ENCODE data around the gene HAGH.

Gene HAGH

DNA sequence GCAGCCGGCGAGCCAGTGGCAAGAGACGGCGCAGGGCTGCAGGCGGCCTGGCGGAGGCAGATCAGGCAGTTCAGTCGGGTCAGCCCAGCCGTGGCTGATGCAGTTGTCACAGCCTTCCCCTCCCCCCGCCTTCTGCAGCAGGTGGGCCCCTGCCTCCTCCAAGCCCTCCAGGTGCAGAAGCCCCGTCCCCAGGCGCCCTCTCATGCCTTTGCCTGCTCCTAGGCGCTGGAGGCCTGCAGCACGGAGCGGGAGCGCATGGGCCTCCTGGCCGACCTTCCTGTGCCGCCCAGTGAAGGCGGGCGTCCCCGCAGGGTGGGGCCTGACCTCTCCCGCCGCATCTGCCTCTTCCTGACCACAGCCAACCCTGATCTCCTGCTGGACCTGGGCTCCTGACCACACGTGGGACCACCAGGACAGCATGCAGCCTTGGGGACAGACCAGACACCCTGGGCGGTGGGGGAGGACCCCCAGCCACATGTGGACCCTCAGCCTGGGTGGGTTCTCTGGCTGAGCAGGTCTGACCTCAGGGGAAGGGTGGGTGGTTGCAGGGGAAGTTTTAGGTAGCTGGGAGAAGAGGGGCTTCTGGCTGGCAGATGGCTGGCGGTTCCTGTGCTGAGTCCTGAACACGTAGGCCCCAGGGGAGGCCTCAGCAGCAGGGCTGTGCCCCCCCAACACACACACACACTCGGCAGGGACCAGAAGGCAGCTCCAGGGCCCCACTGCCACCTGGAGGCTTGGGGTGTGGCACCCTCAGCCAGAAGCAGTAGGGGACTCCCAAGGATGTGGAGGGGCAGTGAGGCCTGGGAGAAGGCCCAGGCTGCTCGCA lies 50.6 kb downstream of the HAGH start:
- no peak overlapping the region for H3K4me3 ChIP-seq (ENCODE audit: low read depth, low read length)

DNA sequence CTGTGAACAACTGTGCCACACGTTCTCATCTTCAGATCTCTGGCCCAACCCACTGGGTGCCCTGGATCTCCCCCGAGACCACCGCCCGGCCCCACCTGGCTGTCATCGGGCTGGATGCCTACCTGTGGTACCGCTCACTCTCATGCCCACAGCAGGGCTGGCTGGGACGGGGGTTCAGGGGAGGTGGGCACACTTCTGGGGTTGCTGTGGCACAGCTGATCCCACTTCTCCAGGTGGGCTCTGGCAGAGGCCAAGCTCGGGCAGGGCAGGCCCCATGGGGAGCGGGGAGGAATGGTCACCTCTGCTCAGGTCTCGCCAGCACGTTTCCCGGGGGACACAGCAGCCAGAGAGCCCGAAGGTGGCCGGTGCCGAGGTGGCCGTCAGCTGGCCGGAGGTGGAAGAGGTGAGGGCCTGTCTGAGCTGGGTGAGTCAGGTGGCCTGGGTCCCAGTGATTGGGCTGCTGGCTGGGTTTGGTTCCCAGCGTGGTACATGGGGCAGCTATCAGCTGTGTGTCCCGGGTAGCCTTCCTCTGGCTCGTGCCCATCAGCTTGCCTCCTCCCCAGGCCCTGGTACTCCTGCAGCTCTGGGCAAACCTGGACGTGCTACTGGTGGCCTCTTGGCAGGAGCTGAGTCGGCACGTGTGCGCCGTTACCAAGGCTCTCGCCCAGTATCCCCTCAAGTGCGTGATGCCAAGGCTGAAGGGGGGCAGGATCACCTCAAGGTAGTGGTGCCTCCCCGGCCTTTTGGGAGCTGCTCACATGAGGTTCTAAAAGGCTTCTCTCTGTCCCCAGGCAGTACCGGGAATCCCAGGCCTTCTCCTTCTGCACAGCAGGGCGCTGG lies 51.4 kb downstream of the HAGH start:
- H3K4me3 ChIP-seq (ENCODE audit: low read depth, low read length): no peak overlapping the region

DNA sequence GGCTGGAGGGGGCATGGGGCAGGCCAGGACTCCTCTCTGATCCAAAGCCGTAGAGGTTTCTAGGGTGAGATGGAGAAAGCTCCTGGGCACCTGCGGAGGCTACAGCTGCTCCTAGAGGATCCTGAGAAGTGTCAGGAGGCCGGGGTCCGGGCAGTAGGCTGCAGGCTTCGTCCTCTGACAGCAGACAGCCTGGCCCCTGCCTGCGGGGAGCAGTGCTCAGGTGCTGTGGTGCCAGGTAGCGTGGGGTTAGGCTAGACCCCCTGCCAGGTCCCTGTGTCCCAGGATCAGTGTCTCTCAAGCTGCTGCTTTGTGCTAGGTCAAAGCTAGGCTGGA lies 52.2 kb downstream of the HAGH start:
- no peak overlapping the region for H3K4me3 ChIP-seq (ENCODE audit: low read depth, low read length)

DNA sequence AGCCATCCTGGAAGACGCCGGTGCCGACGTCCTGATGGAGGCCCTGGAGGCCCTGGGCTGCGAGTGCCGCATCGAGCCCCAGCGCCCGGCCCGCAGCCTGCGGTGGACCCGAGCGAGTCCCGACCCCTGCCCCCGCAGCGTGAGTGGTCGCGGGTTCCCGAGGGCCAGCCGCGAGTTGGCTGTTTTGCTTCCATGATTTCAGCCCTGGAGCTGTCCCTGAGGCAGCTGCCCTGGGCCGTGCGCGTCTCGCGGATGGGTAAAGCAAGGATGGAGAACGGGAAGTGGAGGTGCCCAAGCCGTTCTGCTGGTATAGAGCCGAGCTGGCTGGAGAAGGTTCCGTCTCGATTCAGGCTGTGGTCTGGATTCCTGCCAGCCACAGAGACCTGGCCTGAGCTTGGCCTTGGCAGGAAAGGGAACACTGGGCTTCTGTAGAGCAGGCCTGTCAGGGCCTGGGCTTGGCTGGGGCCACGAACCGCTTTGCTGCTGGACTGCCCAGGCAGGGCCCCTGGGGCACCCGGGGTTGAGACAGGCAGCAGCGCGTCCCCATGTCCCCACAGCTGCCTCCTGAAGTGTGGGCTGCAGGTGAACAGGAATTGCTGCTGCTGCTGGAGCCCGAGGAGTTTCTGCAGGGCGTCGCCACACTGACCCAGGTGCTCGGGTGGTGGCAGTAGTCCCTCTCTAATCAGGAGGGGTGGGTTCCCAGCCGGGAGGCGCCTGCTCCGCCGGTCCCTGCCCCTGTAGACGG lies 52.8 kb downstream of the HAGH start:
- H3K4me3 ChIP-seq (ENCODE audit: low read depth, low read length): peak overlapping the region; percentile 89

DNA sequence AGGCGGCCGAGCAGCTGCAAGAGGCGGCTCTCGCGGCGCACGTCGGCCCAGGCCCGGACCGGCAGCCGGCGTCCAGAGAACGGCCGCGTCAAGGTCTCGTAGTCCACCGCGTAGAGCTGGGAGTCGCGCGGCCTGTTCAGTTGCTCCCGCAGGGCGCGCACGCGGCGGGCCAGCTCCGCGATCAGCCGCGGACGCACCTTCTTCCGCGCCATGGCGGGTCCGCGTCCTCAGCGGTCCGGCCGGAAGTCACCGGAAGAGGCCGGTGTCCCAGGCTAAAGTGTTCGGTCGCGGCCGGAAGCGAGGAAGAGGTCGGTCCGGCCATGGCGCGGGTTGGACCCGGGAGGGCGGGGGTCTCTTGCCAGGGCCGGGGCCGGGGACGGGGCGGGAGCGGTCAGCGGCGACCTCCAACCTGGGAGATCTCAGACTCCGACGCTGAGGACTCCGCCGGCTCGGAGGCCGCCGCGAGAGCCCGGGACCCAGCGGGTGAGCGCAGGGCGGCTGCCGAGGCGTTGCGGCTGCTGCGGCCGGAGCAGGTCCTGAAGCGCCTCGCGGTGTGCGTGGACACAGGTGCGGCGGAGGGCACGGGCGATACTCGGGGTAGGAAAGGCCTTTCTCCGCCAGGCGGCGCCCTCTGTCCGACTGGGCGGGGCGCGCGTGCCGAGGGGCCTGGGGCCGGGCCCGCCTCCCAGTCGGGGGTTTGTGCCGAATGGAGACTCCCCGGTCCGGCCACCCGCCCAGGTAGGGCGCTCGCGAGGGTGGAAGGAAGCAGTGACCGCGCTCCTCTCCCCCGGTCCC lies 53.5 kb downstream of the HAGH start, which contains the start of gene MRPS34:
TSS of gene MRPS34 (minus strand) at position 227 of the 795 bp plus-strand sequence. CDS start at position 212, 15 bp downstream.
- H3K4me3 ChIP-seq (ENCODE audit: low read depth, low read length): peak within 1 kb of the TSS; percentile 89

DNA sequence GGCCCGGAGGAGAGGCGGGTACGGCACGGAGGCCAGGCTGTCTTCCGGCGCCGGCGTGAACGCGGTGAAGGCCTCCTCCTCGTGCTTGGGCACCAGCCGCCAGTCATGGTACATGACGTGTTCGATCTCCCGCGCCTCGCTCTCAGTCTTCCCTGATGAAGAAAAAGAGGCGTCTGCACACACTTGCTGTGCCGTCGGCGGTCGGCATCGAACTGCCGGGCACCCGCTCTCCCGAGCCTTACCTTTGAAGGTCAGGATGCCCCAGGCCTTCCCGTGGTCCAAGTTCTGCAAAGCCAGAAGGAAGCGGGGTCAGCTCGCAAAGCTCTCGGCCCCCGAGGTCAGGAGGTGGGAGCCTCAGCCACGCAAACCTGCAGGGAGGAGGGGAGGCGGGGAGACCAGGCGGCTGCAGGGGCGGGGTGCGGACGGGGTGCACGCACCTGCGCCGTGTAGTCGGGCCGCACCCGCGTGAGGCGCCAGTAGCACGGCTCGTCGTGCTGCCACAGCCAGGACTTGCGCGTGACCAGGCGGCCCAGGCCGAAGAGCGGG lies 54.2 kb downstream of the HAGH start, which contains the start of gene EME2:
TSS of gene EME2 (plus strand) at position 449 of the 546 bp plus-strand sequence. CDS start 418 bp downstream, outside the sequence.
- H3K4me3 ChIP-seq (ENCODE audit: low read depth, low read length): peak within 1 kb of the TSS; percentile 89

DNA sequence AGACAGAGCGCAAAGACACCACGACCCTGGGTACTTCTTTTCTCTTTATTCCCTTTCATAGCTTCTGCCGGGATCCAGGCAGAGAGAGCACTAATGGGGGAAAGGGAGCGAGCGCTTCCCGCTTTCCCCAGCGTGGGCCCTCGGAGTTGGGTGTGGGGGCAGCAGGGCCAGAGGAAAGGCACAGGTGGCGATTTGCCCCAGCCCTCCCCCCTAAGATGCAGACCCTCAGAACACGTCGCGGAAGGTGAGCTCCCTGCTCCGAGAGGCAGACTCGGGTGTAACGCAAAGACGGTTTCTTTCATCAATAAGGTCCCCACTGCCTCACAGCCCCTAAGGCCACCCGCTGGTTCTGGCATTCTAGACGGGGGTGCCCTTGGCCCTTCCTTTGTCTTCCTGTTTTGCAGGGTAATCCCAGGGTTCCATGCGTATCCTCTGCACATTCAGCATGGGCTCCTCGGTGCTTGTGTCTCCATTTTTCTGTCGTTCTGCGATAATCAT lies 54.7 kb downstream of the HAGH start:
- peak overlapping the region; percentile 89 for H3K4me3 ChIP-seq (ENCODE audit: low read depth, low read length)

DNA sequence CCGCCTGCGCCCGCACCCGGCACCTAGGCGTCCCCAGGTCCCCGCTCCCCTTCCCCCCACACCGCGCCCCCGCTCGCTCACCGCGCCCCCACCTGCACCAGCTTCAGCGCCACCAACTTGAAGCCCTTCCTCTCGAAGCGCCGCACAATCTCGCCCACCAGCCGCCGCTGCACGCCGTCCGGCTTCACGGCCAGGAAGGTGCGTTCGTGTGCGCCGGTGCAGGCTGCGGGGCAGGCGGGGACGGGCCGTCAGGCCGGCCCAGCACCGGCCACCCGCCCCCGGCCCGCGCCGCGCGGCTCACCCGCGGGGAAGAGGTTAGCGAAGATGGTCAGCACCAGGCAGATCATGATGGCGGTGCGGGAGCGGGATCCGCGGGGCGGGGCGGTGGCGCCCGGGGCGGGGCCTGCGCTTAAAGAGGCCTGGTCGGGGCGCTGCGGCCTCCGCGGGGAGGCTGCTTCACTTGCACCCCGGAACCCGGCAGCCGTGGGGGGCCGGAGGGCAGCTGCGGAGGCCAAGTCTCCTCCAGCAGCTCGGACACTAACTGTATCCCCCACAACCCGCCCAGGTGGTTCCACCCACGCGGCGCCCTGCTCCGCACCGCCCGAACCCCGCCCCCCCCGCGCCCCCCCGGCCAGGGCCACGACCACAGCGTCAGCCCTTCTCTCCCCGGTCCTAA lies 55.3 kb downstream of the HAGH start, which contains the start of gene NME3:
TSS of gene NME3 (minus strand) at position 356 of the 676 bp plus-strand sequence. CDS start at position 347, 9 bp downstream.
- peak within 1 kb of the TSS; percentile 89 for H3K4me3 ChIP-seq (ENCODE audit: low read depth, low read length)

DNA sequence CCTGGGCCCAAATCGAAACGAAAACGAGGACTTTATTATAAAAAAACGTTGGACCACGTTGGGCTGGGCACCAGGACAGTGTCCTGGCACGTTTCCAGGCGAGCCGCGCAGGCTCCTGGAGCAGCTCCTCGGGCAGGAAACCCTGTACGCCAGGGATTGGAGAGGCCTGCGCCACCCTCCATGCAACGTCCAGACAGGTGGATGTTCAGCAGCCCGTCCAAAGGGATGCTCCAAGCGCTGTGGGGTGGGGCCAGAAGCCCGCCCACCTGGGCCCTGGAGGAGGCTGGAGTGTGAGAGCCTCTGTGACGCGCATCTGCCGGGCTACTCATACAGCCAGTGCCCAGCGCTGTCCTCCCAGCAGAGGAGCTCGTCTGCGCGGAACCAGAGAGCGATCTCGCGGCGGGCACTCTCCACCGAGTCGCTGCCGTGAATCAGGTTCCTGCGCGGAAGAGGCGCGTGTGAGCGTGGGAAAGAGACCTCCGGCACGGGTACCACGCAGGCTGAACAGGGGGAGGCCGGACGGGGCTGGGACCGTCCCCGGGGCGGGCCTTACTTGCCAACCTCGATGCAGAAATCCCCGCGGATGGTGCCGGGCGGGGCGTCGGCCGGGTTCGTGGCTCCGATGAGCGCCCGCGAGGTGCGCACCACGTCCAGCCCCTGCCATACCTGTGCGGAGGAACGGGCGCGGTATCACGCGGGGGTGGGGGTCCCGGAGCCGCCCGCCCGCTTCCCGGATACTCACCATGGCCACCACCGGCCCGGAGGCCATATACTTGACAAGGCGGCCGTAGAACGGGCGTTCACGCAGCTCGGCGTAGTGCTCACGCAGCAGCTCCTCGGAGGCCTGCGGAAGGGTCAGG lies 56.1 kb downstream of the HAGH start:
- H3K4me3 ChIP-seq (ENCODE audit: low read depth, low read length): peak overlapping the region; percentile 70

DNA sequence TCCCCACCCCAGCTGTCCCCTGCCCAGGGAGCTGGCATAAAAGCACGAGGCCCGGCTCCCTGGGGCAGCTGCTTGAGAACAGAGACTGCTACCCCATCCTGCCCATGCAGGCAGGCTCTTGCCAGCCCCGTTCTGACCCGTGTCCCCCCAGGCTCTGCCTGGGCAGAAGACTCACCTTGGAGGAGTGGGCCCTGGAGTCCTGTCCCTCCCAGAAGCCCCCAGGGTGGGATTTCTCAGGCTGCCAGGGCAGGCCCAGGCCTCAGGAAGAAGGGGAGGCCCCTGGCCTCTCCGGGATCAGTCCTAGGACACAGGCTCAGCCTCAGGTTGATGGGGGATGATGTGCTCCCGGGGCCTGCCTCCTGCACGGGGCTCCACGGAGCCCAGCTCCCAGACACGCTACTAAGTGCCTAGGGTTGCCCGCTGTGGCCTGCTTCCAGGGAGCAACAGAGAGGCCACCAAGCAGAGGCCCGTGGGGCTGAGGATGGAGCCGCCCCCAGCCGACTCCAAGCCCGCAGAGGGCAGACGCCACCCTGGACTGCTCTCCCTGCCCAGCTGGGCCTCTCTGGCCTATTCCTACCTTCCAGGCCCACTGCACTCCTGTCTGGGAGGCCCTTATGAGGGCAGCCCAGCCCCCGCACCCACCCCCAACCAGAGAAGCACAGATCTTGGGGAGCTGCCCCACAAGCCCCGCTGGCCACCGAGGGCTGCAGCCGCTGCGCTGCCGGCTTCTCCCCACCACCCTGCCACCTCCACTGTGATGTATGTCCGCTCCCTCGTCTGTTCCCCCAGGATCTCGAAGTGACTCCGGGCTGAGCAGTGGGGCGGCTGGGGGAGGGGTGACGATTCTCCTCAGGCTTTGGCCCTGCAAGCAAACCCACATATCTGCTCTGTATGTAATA lies 57.0 kb downstream of the HAGH start:
- H3K4me3 ChIP-seq (ENCODE audit: low read depth, low read length): no peak overlapping the region

DNA sequence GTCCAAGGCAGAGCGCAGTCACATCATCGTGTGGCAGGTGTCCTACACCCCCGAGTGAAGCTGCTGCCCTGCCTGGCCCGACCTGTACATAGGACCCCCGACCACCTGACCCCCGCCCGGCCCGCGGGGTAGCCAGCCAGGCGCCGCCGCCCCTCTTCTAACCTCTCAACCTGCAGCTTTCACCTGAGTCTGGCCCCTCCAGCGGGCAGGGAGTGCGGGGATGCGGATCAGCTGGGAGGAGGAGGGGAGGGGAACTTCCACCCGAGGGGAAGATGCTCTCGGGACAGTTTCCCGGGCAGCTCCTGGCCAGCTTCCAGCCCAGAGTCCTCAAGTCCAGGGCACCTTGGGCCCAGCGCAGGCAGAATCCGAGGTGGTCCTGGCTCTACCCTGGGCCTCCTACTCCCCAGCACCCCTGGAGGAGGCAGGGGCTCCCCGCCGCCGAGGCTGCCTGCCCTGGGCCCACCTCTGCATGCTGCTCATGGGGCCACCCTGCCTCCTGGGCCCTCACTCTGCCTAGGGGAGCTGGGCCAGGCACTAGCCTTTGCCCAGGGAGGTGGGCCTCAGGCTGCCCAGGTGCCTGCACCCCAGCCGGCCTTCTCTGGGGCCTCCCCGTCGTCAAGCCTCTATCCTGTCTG lies 57.7 kb downstream of the HAGH start:
- no peak overlapping the region for H3K4me3 ChIP-seq (ENCODE audit: low read depth, low read length)

DNA sequence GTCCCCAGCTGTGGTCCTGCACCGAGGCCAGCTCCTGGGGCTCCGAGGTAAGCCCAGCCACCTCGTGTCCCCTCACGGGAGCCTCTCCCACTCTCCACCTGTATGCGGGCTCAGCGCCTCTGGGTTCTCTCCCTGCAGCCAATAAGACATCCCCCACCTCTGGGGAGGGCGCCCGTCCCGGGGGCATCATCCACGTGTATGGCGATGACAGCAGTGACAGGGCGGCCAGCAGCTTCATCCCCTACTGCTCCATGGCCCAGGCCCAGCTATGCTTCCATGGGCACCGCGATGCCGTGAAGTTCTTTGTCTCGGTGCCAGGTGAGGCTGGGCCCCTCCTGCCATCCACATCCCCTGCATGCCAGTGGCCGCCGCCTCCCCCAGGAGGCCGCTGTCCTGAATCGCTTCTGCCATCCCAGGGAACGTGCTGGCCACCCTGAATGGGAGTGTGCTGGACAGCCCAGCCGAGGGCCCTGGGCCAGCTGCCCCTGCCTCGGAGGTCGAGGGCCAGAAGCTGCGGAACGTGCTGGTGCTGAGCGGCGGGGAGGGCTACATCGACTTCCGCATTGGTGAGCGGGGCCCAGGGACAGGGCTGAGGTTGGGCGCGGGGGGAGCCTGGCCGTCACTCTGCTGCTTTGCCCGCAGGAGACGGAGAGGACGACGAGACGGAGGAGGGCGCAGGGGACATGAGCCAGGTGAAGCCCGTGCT lies 58.4 kb downstream of the HAGH start:
- H3K4me3 ChIP-seq (ENCODE audit: low read depth, low read length): no peak overlapping the region

DNA sequence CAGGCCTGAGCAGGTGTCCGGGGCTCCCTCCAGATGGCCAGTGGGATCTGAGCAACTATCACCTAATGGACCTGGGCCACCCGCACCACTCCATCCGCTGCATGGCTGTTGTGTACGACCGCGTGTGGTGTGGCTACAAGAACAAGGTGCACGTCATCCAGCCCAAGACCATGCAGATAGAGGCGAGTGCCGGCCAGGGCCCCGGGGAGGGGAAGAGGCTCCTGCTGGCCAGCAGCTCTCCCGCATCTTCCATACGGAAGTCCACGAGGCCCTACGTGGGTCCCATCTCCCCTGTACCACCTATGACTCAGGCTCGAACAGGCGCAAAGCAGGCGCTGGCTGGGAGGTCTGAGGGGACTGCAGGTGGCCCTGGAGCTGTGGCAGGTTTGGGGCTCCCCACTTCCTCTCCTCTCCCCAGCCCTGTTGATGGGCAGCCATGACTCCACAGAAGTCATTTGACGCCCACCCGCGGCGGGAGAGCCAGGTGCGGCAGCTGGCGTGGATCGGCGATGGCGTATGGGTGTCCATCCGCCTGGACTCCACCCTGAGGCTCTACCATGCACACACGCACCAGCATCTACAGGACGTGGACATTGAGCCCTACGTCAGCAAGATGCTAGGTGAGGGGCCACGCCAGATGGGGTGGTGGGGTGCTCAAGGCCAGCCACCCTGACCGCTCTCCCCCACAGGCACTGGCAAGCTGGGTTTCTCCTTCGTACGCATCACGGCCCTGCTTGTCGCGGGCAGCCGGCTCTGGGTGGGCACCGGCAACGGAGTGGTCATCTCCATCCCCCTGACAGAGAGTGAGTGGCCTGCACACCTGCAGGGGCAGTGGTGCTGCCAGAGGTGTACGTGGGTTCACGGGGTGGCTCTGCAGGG lies 59.3 kb downstream of the HAGH start:
- no peak overlapping the region for H3K4me3 ChIP-seq (ENCODE audit: low read depth, low read length)

DNA sequence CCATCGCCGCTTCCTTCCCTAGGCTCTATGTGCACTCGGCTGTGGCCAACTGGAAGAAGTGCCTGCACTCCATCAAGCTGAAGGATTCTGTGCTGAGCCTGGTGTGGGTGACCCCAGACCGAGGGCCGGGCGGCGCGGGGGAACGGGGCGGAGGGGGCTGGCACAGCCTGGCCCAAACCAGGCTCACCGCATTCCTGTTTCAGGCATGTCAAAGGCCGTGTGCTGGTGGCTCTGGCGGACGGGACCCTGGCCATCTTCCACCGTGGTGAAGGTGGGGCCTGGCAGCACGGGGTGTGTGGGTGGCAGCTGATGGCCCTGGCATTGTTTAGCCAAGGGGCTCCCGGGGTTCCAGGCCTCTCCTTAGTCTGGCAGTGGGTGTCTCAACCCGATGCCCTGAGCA lies 59.9 kb downstream of the HAGH start:
- H3K4me3 ChIP-seq (ENCODE audit: low read depth, low read length): no peak overlapping the region

DNA sequence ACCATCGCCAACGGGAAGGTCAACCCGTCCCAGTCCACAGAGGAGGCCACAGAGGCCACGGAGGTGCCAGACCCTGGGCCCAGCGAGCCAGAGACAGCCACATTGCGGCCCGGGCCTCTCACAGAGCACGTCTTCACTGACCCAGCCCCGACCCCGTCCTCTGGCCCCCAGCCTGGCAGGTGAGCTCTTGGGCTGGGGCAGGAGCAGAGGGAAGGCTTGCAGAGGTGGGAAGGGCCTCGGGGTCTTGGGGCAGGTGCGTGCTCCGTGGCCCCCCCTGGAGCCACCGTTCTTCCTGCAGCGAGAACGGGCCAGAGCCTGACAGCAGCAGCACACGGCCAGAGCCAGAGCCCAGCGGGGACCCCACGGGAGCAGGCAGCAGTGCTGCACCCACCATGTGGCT lies 60.4 kb downstream of the HAGH start:
- no peak overlapping the region for H3K4me3 ChIP-seq (ENCODE audit: low read depth, low read length)
